IMR-90 (cell line): ENCODE data around the gene MRPL20.

Source experiments
- BHLHE40 ChIP-seq: fragments of 150-350 bp; IDR thresholded peaks from 2 replicates; pipeline ENCODE4 v1.6.1; 2016; ENCODE audit warnings: mild to moderate bottlenecking, low read depth, low read length
- CEBPB ChIP-seq: IDR thresholded peaks from 2 replicates; pipeline ENCODE4 v1.6.1; 2012; ENCODE audit warnings: low read depth, low read length, improper control_type of control experiment
- CHD1 ChIP-seq: IDR thresholded peaks from 2 replicates; pipeline ENCODE4 v1.6.1; 2012; ENCODE audit warnings: low read depth, low read length, improper control_type of control experiment
- CTCF ChIP-seq: conservative IDR thresholded peaks from 2 replicates; pipeline ENCODE4 v1.5.1; 2012; ENCODE audit warnings: mild to moderate bottlenecking, low read depth, low read length, improper control_type of control experiment
- ELK1 ChIP-seq: fragments of 150-350 bp; IDR thresholded peaks from 2 replicates; pipeline ENCODE4 v1.6.1; 2016; ENCODE audit warnings: low read depth, mild to moderate bottlenecking, low read length, moderate library complexity, borderline replicate concordance
- MAFK ChIP-seq: IDR thresholded peaks from 2 replicates; pipeline ENCODE4 v1.6.1; 2012; ENCODE audit warnings: low read depth, low read length, improper control_type of control experiment
- MXI1 ChIP-seq: IDR thresholded peaks from 2 replicates; pipeline ENCODE4 v1.6.1; 2012; ENCODE audit warnings: low read depth, mild to moderate bottlenecking, low read length, moderate library complexity, borderline replicate concordance
- NFE2L2 ChIP-seq: fragments of 150-350 bp; IDR thresholded peaks from 2 replicates; pipeline ENCODE4 v1.6.1; 2016; ENCODE audit warnings: low read depth, mild to moderate bottlenecking, low read length
- POLR2A ChIP-seq: IDR thresholded peaks from 2 replicates; pipeline ENCODE4 v1.6.1; 2012; ENCODE audit warnings: mild to moderate bottlenecking, low read depth, low read length
- RAD21 ChIP-seq: IDR thresholded peaks from 2 replicates; pipeline ENCODE4 v1.6.1; 2012; ENCODE audit warnings: low read length, improper control_type of control experiment
- RCOR1 ChIP-seq: IDR thresholded peaks from 2 replicates; pipeline ENCODE4 v1.6.1; 2012; ENCODE audit warnings: mild to moderate bottlenecking, low read length, improper control_type of control experiment; ENCODE audit not compliant: insufficient replicate concordance
- RFX5 ChIP-seq: IDR thresholded peaks from 2 replicates; pipeline ENCODE4 v1.8.0; 2012; ENCODE audit warnings: low read depth, mild to moderate bottlenecking, low read length, moderate library complexity
- SMC3 ChIP-seq: fragments of 150-350 bp; IDR thresholded peaks from 2 replicates; pipeline ENCODE4 v1.6.1; 2016; ENCODE audit warnings: low read depth, mild to moderate bottlenecking, antibody characterized with exemption, low read length, moderate library complexity
- USF2 ChIP-seq: fragments of 150-350 bp; IDR thresholded peaks from 2 replicates; pipeline ENCODE4 v1.6.1; 2017; ENCODE audit warnings: mild to moderate bottlenecking, antibody characterized with exemption, low read length, low read depth

- no peak for TF ChIP-seq CTCF
- TF ChIP-seq POLR2A: no peak
- TF ChIP-seq RCOR1: no peak
- no peak for TF ChIP-seq RAD21
- TF ChIP-seq RFX5: no peak
- TF ChIP-seq MXI1: no peak
- TF ChIP-seq SMC3: no peak
- TF ChIP-seq CEBPB: no peak
- TF ChIP-seq BHLHE40: no peak
- TF ChIP-seq USF2: no peak
- no peak for TF ChIP-seq ELK1
- TF ChIP-seq MAFK: no peak
- TF ChIP-seq CHD1: no peak
- no peak for TF ChIP-seq NFE2L2
Observed at GRCh38 chr1:1415751-1416150, 8.7 kb upstream of the MRPL20 start.
